Measurements from ENCODE around the gene HES5. TPM values are rescaled to one million over a fixed set of nuclear protein-coding genes. Genes with fewer than 3 reads are reported as not detected.
A peak's percentile ranks its signal among the peaks of the same experiment; 100 is the strongest.

Gene HES5
- total RNA-seq, 2 donors from 2014 or later = not detected

DNA sequence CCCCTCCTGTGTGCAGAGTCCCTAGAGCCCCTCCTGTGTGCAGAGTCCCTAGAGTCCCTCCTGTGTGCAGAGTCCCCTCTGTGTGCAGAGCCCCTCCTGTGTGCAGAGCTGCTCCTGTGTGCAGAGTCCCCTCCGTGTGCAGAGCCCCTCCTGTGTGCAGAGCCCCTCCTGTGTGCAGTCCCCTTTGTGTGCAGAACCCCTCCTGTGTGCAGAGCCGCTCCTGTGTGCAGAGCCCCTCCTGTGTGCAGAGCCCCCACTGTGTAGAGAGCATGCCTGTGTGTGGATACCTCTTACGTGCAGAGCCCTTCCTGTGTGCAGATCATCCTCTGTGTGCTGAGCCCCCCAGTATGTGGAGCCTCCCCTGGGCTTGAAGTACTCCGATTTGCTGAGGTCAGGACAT lies 8.3 kb upstream of the HES5 start:
- no peaks in the 10 kb centered on the region for H3K4me1 Mint-ChIP-seq (ENCODE audit: low read depth in 2 of 2)
- H3K27ac Mint-ChIP-seq = no peak overlapping the region
- peaks cover 0 to 7% of the 10 kb centered on the region in 2 donors for H3K27me3 Mint-ChIP-seq
- H3K36me3 Mint-ChIP-seq = no peaks in the 10 kb centered on the region
- H3K4me3 Mint-ChIP-seq = no peak overlapping the region
- ATAC-seq (no peak), DNase-seq (ENCODE audit: low spot score) (no peak)
- H3K9me3 Mint-ChIP-seq = no peaks in the 10 kb centered on the region

DNA sequence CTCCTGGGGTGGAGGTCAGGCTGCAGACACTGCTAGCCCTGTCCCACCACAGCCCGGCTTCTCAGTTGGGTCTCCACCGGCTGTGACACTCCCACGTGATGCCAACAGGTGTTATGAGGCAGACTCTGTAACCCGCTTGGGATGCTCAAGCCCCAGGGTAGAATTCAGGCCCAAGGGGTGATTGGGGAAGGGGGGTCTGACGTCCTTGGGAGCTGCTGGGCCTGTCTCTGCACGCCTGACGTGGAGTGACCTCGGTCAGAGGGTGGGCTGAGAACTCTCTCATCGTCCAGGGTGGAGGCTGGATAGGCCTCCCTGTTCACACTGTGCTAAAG lies 7.7 kb upstream of the HES5 start:
- no peaks in the 10 kb centered on the region for H3K9me3 Mint-ChIP-seq
- H3K36me3 Mint-ChIP-seq = no peaks in the 10 kb centered on the region
- H3K27me3 Mint-ChIP-seq = peaks cover 0 to 7% of the 10 kb centered on the region in 2 donors
- ATAC-seq (no peak), DNase-seq (ENCODE audit: low spot score) (no peak)
- no peak overlapping the region for H3K4me3 Mint-ChIP-seq
- H3K27ac Mint-ChIP-seq = no peak overlapping the region
- H3K4me1 Mint-ChIP-seq (ENCODE audit: low read depth in 2 of 2) = no peaks in the 10 kb centered on the region

DNA sequence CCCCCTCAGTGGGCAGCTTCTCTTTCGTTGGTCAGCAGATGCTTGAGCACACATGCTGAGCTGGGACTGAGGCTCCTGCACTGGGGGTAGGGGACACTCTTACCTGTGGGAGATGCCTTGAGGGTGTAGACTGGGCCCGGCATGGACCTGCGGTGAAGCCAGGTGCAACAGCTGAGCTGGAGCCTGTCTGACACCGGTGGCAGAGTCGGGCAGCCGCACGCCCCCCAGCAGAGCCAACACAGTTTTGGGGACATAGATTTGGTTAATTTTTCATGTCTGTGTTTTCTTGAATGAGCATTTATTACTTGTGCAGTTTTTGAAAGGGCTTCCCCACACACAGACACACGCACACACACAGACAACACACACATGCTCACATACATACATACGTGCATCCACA lies 5.9 kb upstream of the HES5 start:
- no peaks in the 10 kb centered on the region for H3K4me1 Mint-ChIP-seq (ENCODE audit: low read depth in 2 of 2)
- ATAC-seq (no peak), DNase-seq (ENCODE audit: low spot score) (no peak)
- peaks cover 0 to 7% of the 10 kb centered on the region in 2 donors for H3K27me3 Mint-ChIP-seq
- no peaks in the 10 kb centered on the region for H3K36me3 Mint-ChIP-seq
- H3K4me3 Mint-ChIP-seq = no peak overlapping the region
- H3K9me3 Mint-ChIP-seq = no peaks in the 10 kb centered on the region
- H3K27ac Mint-ChIP-seq = no peak overlapping the region

GRCh38 chr1:2535455-2535854 lies 5.4 kb upstream of the HES5 start:
- Mint-ChIP-seq H3K4me1 (ENCODE audit: low read depth in 2 of 2) (no peaks in the 10 kb centered on the region), H3K27me3 (peaks cover 0 to 7% of the 10 kb centered on the region in 2 donors), H3K27ac (no peak overlapping the region), H3K4me3 (no peak overlapping the region), H3K36me3 (no peaks in the 10 kb centered on the region), H3K9me3 (no peaks in the 10 kb centered on the region)
- ATAC-seq = no peak
- no peak for DNase-seq (ENCODE audit: low spot score)

GRCh38 chr1:2534687-2535441 lies 4.8 kb upstream of the HES5 start:
- no peak for ATAC-seq
- DNase-seq (ENCODE audit: low spot score) = no peak
- H3K27ac Mint-ChIP-seq = no peak overlapping the region
- no peak overlapping the region for H3K4me3 Mint-ChIP-seq
- H3K36me3 Mint-ChIP-seq = no peaks in the 10 kb centered on the region
- no peaks in the 10 kb centered on the region for H3K4me1 Mint-ChIP-seq (ENCODE audit: low read depth in 2 of 2)
- H3K9me3 Mint-ChIP-seq = no peaks in the 10 kb centered on the region
- peaks cover 0 to 7% of the 10 kb centered on the region in 2 donors for H3K27me3 Mint-ChIP-seq

DNA sequence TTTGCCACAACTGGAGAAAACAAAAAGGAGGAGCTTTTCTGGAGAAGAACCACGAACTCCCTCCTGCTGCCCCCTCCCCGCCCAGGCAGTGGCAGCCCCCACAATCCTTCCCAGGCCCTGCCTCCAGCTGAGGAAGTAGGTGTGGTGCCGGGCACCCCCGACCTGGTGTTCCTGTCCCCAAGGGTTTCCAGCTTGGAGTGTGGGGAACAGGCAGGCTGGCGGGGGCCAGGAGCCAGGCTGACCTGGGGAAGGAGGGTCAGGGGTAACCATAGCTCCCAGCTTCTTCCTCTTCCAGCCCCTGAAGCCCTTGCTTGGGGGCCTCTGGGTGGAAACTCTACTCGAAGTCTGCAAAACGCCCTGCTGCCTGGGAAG lies 4.2 kb upstream of the HES5 start:
- Mint-ChIP-seq H3K4me3 (no peak overlapping the region), H3K36me3 (no peaks in the 10 kb centered on the region), H3K9me3 (no peaks in the 10 kb centered on the region), H3K27ac (no peak overlapping the region), H3K4me1 (ENCODE audit: low read depth in 2 of 2) (no peaks in the 10 kb centered on the region), H3K27me3 (peaks cover 0 to 7% of the 10 kb centered on the region in 2 donors)
- ATAC-seq (no peak), DNase-seq (ENCODE audit: low spot score) (no peak)

DNA sequence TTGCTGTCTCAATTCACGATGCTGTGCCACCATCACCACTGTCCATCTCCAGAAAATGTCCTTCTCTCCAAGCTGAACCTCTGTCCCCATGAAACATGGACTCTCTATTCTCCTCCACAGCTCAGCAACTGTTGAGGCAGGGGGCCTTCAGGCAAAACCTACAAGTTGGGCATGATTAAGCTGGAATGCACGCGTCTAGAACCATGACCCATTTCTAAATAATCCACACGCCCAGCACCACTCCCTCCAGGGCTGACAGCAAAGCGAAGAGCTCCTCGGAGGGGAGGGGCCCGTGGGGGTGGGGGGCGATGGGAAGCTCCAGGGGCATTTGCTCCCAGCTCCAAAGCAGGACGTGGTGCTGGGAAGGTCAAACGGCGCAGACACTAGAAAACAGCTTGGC lies 3.3 kb upstream of the HES5 start:
- Mint-ChIP-seq H3K27me3 (peaks cover 0 to 7% of the 10 kb centered on the region in 2 donors), H3K27ac (no peak overlapping the region), H3K4me3 (no peak overlapping the region), H3K36me3 (no peaks in the 10 kb centered on the region), H3K9me3 (no peaks in the 10 kb centered on the region), H3K4me1 (ENCODE audit: low read depth in 2 of 2) (no peaks in the 10 kb centered on the region)
- ATAC-seq = no peak
- DNase-seq (ENCODE audit: low spot score) = no peak

- no peaks in the 10 kb centered on the region for H3K4me1 Mint-ChIP-seq (ENCODE audit: low read depth in 2 of 2)
- H3K27me3 Mint-ChIP-seq = peaks cover 0 to 7% of the 10 kb centered on the region in 2 donors
- no peak for DNase-seq (ENCODE audit: low spot score)
- H3K36me3 Mint-ChIP-seq = no peaks in the 10 kb centered on the region
- H3K27ac Mint-ChIP-seq = no peak overlapping the region
- no peaks in the 10 kb centered on the region for H3K9me3 Mint-ChIP-seq
- no peak for ATAC-seq
- no peak overlapping the region for H3K4me3 Mint-ChIP-seq
Measured at GRCh38 chr1:2532485-2533160, 2.6 kb upstream of the HES5 start.

GRCh38 chr1:2530513-2531361 lies 674 bp upstream of the HES5 start:
- Mint-ChIP-seq H3K9me3 (no peaks in the 10 kb centered on the region), H3K4me1 (ENCODE audit: low read depth in 2 of 2) (peaks cover 4 to 6% of the 10 kb centered on the region in 2 donors), H3K27me3 (peaks cover 0 to 7% of the 10 kb centered on the region in 2 donors), H3K27ac (no peak overlapping the region), H3K4me3 (no peak overlapping the region), H3K36me3 (no peaks in the 10 kb centered on the region)
- ATAC-seq (no peak), DNase-seq (ENCODE audit: low spot score) (no peak)

DNA sequence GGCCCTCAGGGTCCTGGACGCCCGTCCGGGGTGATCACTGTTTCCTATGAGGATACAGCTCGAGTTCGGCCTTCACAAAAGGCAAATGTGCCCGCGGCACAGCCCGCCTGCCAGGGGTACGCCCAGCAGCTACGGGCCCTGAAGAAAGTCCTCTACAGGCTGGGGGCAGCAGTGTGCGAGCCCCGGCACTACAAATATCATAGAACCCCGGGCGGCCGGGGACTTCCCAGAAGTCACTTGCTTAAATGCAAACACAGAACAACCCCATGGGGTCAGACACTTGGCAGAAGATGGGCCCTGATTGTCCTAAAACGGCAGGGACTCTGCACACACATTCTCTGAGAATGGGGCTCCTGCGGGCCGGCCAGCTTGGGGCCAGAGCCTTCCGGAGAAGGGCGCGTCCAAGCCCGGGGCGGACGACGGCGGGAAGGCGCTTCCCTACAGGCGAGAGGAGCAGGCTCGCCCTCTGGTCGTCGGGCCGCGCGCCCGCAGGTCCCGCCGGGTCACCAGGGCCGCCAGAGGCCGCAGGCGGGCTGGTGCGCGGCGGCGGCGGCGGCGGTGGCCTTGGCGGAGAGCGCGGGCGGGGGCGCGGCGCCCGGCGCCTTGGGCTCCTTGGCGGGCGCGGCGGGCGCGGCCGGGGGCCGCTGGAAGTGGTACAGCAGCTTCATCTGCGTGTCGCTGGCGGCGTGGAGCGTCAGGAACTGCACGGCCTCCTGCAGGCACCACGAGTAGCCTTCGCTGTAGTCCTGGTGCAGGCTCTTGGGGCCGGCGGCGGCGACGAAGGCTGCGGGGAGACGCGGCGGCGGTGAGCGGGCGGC lies 888 bp downstream of the HES5 start:
- Mint-ChIP-seq H3K9me3 (no peaks in the 10 kb centered on the region), H3K36me3 (no peaks in the 10 kb centered on the region), H3K27ac (no peak overlapping the region), H3K4me1 (ENCODE audit: low read depth in 2 of 2) (peaks cover 16 to 17% of the 10 kb centered on the region in 2 donors), H3K27me3 (peaks cover 0 to 3% of the 10 kb centered on the region in 2 donors), H3K4me3 (peak overlapping the region; percentile 69)
- ATAC-seq (no peak), DNase-seq (ENCODE audit: low spot score) (no peak)

DNA sequence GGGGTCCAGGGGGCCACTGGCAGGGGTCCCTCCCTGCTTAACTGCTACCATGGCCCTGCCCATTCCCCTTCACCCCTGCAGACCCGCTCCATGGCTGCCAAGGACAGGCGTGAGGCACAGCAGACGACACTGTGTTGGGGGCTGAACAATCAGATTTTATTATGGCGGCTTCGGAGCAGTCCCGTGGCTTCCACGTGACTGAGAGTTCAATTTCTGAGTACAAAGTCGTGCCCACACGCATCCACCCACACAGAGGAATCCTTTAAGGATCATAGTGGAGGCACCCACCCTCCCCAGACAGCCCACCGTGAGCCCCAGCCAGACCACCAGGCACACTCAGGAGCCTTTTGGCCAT lies 1.5 kb downstream of the HES5 start:
- H3K36me3 Mint-ChIP-seq = no peaks in the 10 kb centered on the region
- H3K4me1 Mint-ChIP-seq (ENCODE audit: low read depth in 2 of 2) = peaks cover 20 to 22% of the 10 kb centered on the region in 2 donors
- no peak for ATAC-seq
- no peaks in the 10 kb centered on the region for H3K9me3 Mint-ChIP-seq
- H3K4me3 Mint-ChIP-seq = no peak overlapping the region
- no peak overlapping the region for H3K27ac Mint-ChIP-seq
- peaks cover 0 to 3% of the 10 kb centered on the region in 2 donors for H3K27me3 Mint-ChIP-seq
- DNase-seq (ENCODE audit: low spot score) = no peak

- Mint-ChIP-seq H3K27me3 (peaks cover 0 to 3% of the 10 kb centered on the region in 2 donors), H3K36me3 (no peaks in the 10 kb centered on the region), H3K27ac (no peak overlapping the region), H3K4me1 (ENCODE audit: low read depth in 2 of 2) (peaks cover 20 to 28% of the 10 kb centered on the region in 2 donors), H3K9me3 (no peaks in the 10 kb centered on the region), H3K4me3 (no peak overlapping the region)
- no peak for ATAC-seq
- no peak for DNase-seq (ENCODE audit: low spot score)
Measured at GRCh38 chr1:2528016-2528415, 2.0 kb downstream of the HES5 start.

DNA sequence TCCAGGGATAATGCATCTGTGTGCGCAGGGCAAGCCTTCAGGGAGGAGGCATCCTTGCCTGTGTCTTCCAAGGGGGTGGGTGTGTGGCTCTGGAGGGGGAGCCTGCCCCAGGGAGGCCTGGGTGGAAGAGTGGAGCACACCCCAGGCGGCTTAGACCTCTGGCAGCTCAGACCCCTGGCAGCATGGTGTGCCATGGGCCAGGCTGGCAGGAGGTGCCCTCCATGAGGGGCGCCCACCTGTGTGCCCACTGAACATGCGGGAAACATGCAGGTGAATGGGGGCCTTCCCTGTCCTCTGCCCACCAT lies 2.6 kb downstream of the HES5 start:
- Mint-ChIP-seq H3K36me3 (no peaks in the 10 kb centered on the region), H3K4me1 (ENCODE audit: low read depth in 2 of 2) (peaks cover 22 to 33% of the 10 kb centered on the region in 2 donors), H3K27me3 (peaks cover 0 to 3% of the 10 kb centered on the region in 2 donors), H3K9me3 (no peaks in the 10 kb centered on the region), H3K4me3 (no peak overlapping the region), H3K27ac (no peak overlapping the region)
- ATAC-seq = no peak
- no peak for DNase-seq (ENCODE audit: low spot score)

Measured in natural killer cell treated with Interleukin-12 subunit alpha and Interleukin-12 subunit beta and Interleukin-15 and Interleukin-18, amount 100 ng/mL, for 72 hours (primary cell).